ENCODE results near the gene AGAP1.

- no peak for TF ChIP-seq CTCF (IDR thresholded peaks at IDR 0.05; ENCODE audit: poor library complexity, severe bottlenecking)
- TF ChIP-seq POLR2AphosphoS5 (IDR thresholded peaks at IDR 0.05) = no peak
- no peak for TF ChIP-seq EP300 (conservative IDR thresholded peaks at IDR 0.05; ENCODE audit: poor library complexity, severe bottlenecking)
- TF ChIP-seq REST (IDR thresholded peaks at IDR 0.05; ENCODE audit: borderline replicate concordance) = no peak
- no peak for TF ChIP-seq EZH2 (IDR thresholded peaks at IDR 0.05; ENCODE audit: borderline replicate concordance, insufficient read depth, low read length, poor library complexity, severe bottlenecking)
- TF ChIP-seq TAF1 (IDR thresholded peaks at IDR 0.05; ENCODE audit: low read depth) = no peak
- TF ChIP-seq MXI1 (conservative IDR thresholded peaks at IDR 0.05; ENCODE audit: poor library complexity, severe bottlenecking) = no peak
- TF ChIP-seq SMC3 (conservative IDR thresholded peaks at IDR 0.05; ENCODE audit: poor library complexity) = no peak
- TF ChIP-seq RAD21 (conservative IDR thresholded peaks at IDR 0.05) = no peak
Measured at GRCh38 chr2:236021499-236022057, 527.7 kb downstream of the AGAP1 start.

All from neural cell (in vitro differentiated cells).